ENCODE data around the gene PLK5.

Gene PLK5

DNA sequence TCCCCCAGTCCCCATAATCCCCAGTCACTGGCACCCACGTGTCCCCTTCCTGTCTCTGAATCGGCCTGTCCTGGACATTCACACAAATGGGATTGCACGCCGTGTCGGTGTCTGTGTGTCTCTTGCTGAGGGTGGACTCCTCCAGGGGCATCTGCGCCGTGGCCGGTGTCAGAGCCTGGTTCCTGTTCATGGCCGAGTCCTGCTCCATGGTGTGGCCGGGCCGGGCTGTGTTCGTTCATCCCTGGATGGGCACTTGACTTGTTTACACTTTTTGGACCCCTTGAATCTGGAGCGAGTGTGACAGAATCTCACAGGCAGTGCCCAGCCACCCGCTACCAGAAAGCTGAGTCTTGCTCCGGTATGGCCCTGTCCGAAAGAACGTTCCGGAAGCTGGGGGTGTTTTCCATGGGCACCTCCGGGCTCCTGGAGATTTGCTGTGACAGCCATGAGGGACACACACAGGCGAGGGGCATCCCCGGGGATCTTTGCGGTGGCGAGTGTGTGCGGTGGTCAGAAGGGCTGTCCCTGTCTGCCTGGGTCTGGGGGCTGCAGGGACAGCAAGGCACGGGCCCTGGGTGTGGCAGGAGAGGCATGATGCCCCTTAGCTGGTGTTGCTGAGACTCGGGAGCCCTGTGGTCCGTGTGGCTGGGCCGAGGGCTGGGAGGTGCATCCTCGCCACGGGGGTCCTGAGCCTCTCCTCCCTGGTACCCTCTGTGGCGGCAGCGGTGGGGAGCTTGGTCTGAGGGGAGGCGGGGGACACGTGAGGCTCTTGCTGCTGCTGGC lies 50.7 kb downstream of the PLK5 start:
- POLR2A ChIA-PET = no interaction called here
- TF ChIP-seq, protein P1, sequence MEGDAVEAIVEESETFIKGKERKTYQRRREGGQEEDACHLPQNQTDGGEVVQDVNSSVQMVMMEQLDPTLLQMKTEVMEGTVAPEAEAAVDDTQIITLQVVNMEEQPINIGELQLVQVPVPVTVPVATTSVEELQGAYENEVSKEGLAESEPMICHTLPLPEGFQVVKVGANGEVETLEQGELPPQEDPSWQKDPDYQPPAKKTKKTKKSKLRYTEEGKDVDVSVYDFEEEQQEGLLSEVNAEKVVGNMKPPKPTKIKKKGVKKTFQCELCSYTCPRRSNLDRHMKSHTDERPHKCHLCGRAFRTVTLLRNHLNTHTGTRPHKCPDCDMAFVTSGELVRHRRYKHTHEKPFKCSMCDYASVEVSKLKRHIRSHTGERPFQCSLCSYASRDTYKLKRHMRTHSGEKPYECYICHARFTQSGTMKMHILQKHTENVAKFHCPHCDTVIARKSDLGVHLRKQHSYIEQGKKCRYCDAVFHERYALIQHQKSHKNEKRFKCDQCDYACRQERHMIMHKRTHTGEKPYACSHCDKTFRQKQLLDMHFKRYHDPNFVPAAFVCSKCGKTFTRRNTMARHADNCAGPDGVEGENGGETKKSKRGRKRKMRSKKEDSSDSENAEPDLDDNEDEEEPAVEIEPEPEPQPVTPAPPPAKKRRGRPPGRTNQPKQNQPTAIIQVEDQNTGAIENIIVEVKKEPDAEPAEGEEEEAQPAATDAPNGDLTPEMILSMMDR (IDR thresholded peaks at IDR 0.05; ENCODE audit: insufficient read depth, low read length, missing control alignments) = no peak
- CTCF ChIA-PET = interaction anchor here (1.7 to 1.9 kb wide), 2 partner anchors 13 to 98 kb away, joined by 4 to 6 read pairs; no protein-coding TSS in a partner anchor
- DNase-seq (ENCODE audit: low read depth, low spot score) = no peak
- no peak overlapping the region for H3K4me3 ChIP-seq (ENCODE audit: low read depth, low read length)

DNA sequence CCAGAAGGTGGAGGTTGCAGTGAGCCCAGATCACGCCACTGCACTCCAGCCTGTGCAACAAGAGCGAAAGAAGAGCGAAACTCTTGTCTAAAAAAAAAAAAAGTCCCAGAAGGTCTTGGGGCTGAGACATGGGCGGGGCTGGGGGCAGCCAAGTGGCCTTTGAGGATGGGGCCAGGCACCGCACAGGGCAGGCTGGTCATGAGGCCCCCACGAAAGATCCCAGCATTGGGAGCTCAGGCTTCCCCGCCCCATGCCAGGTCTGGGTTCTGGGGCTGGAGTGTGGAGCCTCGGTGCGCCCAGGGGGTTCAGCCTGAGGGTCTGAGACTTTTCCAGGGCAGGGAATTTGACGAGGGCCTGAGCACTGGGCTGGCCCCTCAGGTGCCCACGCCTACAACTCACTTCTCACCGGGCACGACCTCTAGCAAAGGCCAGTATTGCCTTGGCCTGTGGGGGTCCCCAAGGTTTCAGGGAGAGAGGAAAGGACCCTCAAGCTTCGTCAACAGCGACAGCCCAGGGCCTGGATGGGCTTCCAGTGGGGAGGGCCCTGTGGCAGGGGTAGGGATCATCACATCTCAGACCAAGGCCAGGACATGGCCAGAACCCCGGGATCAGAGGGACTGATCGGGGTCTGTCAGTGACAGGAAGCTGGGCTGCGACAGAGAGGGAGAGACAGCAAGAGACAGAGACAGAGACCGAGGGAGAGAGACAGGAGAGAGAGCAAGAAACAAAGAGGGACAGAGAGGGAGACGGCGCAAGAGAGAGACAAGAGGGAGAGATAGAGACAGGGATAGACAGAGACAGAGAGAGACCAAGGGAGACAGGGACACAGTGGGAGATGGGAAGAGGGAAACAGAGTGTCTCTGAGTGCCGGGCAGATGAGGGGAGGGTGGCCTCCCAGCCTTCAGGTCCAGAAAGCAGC lies 51.7 kb downstream of the PLK5 start:
- CTCF ChIA-PET = interaction anchor here (1.0 to 1.9 kb wide), 3 partner anchors 12 to 97 kb away, joined by 3 to 6 read pairs (median 4); no protein-coding TSS in a partner anchor
- POLR2A ChIA-PET = interaction anchor here (1.4 kb wide), 1 partner anchor 14 kb away, joined by 3 read pairs; no protein-coding TSS in a partner anchor
- no peak overlapping the region for H3K4me3 ChIP-seq (ENCODE audit: low read depth, low read length)
- no peak for DNase-seq (ENCODE audit: low read depth, low spot score)
- TF ChIP-seq, protein P1 (IDR thresholded peaks at IDR 0.05; ENCODE audit: insufficient read depth, low read length, missing control alignments) = no peak

DNA sequence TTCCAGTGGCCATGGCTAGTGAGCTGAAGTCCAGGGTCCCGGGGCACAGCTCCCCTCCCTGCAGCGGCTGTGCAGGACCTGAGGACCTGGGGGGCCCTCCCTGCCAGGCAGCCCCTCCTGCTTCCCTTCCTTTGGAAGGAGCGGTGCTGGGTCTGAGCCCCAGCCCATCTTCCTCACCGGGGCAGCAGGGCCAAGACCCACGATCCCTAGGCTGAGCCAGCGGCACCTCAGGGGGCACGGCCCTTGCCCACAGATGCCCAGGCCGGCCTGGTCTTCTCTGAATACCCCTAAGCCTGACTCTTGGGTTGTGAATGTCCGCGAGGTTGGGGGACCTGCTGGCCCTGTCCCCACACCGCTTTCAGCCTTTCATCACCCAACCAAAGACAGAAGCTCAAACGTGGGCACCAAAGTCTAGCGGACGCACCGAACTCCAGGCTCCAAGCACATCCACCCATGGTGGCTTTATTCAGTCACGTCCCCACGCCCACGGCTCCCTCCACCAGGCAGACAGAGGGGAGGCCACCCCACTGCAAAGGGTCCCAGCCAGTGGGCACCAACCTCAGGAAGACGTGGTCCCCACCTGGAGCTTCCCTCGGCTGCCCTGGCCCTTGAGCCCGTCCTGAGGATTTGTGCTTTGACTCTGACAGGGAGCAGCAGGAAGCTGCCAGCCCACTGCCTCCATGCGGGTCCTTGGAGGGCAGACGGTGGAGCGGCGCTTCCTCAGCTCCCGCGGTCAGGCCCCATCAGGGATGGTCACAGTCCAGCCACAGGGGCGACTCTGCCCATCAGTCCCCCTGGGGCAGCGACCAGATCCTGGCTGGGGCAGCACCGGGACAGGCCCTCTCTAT lies 52.6 kb downstream of the PLK5 start:
- ChIA-PET CTCF (interaction anchor here (1.0 to 1.9 kb wide), 2 partner anchors 11 to 14 kb away, joined by 3 to 6 read pairs; no protein-coding TSS in a partner anchor), POLR2A (interaction anchor here (1.3 to 1.4 kb wide), 2 partner anchors 13 to 16 kb away, joined by 3 read pairs; partner anchors contain the start of gene MBD3)
- TF ChIP-seq, protein P1 (IDR thresholded peaks at IDR 0.05; ENCODE audit: insufficient read depth, low read length, missing control alignments) = no peak
- no peak overlapping the region for H3K4me3 ChIP-seq (ENCODE audit: low read depth, low read length)
- DNase-seq (ENCODE audit: low read depth, low spot score) = no peak

DNA sequence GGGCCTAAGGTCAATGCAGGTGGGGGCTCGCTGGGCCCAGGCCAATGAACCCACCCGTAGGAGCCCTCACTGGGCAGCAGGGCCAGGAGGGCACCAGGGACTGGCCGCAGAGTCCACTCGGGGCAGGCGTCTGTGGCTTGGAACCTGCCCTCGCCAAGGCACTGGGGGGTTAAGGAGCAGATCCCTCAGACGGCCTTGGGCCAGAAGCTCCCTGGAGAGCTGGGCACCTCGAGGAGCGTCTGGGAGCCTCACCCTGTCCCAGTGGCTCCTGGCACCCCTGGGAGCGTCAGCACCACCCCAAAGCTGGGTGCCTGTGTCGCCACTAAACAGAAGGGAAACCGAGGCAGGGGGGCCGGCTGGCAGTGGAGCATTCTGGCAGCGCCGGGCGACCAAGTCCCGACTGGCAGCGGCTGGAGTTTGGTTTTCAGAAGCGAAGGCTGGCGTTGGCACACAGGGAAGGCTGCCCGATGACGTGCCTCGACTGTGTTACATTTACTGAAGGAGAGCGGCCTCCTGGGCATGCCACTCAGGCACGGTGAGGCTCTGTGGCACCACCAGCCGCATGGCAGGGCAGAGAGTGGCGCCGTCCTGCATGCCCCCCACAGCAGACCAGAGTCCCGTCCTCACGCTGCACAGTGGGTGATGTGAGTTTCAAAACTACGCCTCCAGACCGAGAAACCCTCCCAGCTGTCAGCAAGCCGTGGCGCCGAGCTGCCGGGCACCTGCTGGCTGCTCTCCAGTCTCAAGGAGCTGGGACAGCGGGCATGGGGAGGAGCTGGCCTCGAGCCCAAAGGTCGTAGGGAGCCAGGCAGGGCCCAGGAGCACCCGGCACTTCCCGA lies 53.4 kb downstream of the PLK5 start:
- TF ChIP-seq, protein P1 (IDR thresholded peaks at IDR 0.05; ENCODE audit: insufficient read depth, low read length, missing control alignments) = no peak
- POLR2A ChIA-PET = interaction anchor here (1.3 kb wide), 1 partner anchor 15 kb away, joined by 3 read pairs; the partner anchor contains the start of gene MBD3
- no peak overlapping the region for H3K4me3 ChIP-seq (ENCODE audit: low read depth, low read length)
- DNase-seq (ENCODE audit: low read depth, low spot score) = no peak
- CTCF ChIA-PET = no interaction called here

DNA sequence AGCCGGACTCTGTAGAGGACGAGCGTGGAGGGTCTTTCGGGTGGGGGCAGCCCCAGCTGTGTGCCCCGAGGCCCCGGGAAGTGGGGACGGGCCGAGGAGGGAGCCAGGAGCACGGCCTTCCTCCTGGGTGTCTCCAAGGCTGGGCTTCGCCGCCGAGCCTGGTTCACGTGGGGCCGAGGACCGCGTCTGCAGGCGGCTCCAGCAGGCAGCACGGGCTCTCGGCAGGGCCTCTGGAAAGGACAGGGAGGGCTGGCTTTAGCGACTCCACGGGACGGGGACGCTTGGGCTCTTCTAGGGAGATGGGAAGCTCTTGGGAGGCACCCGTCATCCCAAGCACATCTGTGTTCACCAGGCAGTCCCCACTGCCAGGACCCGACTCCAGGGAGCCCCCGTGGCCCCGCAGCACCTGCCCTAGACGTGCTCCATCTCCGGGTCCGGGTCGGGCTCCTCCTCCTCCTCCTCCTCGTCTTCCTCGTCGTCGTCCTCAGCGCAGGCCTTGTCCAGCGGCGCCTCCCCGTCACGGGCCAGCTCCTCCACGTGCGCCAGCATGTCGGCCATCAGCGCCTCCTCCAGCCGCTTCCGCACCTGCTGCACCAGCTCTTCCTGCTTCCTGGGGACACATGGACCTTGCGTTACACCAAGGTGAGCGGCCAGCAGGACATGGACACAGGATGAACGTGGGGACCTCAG lies 54.2 kb downstream of the PLK5 start:
- TF ChIP-seq, protein P1 (IDR thresholded peaks at IDR 0.05; ENCODE audit: insufficient read depth, low read length, missing control alignments) = no peak
- ChIA-PET POLR2A (no interaction called here), CTCF (interaction anchor here (1.5 kb wide), 1 partner anchor 217 kb away, joined by 3 read pairs; no protein-coding TSS in a partner anchor)
- no peak overlapping the region for H3K4me3 ChIP-seq (ENCODE audit: low read depth, low read length)
- no peak for DNase-seq (ENCODE audit: low read depth, low spot score)
